ENCODE measurements around the gene DNTTIP2. TPM values are rescaled to one million over a fixed set of nuclear protein-coding genes. Genes with fewer than 3 reads are reported as not detected.
"Not testable (repeated sequence)": the region's sequence is repeated elsewhere in the genome, so short reads cannot be mapped to it uniquely, and the experiment has no call there.

Gene DNTTIP2
- total RNA-seq, 1 experiment from 2014 or later: 101 TPM

- H2BK5ac ChIP-seq (ENCODE audit: insufficient read length, low read length): no peak overlapping the region
- no peaks in the 10 kb centered on the region for H3K27me3 ChIP-seq (ENCODE audit: insufficient read depth, low read length)
- H2BK15ac ChIP-seq (ENCODE audit: low read depth, low read length): no peak overlapping the region
- H2BK12ac ChIP-seq (ENCODE audit: insufficient read length, low read depth, low read length): no peak overlapping the region
- no peaks in the 10 kb centered on the region; the same call in 1 of the 2 replicates for H3K27me3 Mint-ChIP-seq (ENCODE audit: low read depth)
- no peak overlapping the region for H3K23ac ChIP-seq (ENCODE audit: insufficient read length, low read depth, low read length)
- peaks cover 0 to 3% of the 10 kb centered on the region in 2 experiments; a peak in 1 of 5 replicates for H3K9me3 Mint-ChIP-seq
- H3K27ac Mint-ChIP-seq: no peak overlapping the region
- no peak overlapping the region for H3K4ac ChIP-seq (ENCODE audit: low read depth, low read length)
- no peaks in the 10 kb centered on the region for H3K4me1 ChIP-seq (ENCODE audit: insufficient read depth, low read length)
- H3K9me3 ChIP-seq (ENCODE audit: control insufficient read depth, low read depth, low read length): no peaks in the 10 kb centered on the region
- WGBS (ENCODE audit: extremely low coverage, insufficient read length, low lambda C conversion rate): no CpG with 5 or more reads among the region's 3 CpGs
- H4K5ac ChIP-seq (ENCODE audit: insufficient read length, low read depth, low read length): no peak overlapping the region
- TF ChIP-seq, protein P1, sequence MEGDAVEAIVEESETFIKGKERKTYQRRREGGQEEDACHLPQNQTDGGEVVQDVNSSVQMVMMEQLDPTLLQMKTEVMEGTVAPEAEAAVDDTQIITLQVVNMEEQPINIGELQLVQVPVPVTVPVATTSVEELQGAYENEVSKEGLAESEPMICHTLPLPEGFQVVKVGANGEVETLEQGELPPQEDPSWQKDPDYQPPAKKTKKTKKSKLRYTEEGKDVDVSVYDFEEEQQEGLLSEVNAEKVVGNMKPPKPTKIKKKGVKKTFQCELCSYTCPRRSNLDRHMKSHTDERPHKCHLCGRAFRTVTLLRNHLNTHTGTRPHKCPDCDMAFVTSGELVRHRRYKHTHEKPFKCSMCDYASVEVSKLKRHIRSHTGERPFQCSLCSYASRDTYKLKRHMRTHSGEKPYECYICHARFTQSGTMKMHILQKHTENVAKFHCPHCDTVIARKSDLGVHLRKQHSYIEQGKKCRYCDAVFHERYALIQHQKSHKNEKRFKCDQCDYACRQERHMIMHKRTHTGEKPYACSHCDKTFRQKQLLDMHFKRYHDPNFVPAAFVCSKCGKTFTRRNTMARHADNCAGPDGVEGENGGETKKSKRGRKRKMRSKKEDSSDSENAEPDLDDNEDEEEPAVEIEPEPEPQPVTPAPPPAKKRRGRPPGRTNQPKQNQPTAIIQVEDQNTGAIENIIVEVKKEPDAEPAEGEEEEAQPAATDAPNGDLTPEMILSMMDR (conservative IDR thresholded peaks at IDR 0.05): no peak
- H3K56ac ChIP-seq (ENCODE audit: insufficient read length, low read depth, low read length): no peak overlapping the region
- H2BK120ac ChIP-seq (ENCODE audit: low read depth, low read length, poor library complexity, severe bottlenecking): no peak overlapping the region
- no peak for DNase-seq
- H2AK5ac ChIP-seq (ENCODE audit: insufficient read length, low read length): no peak overlapping the region
- no peaks in the 10 kb centered on the region for H4K20me1 ChIP-seq (ENCODE audit: control insufficient read depth, insufficient read depth, insufficient read length)
- H3K9ac ChIP-seq (ENCODE audit: extremely low read depth, insufficient read length, low read length): no peak overlapping the region
- no peak overlapping the region for H3T11ph ChIP-seq (ENCODE audit: low read length)
- no peak overlapping the region for H3K14ac ChIP-seq (ENCODE audit: insufficient read depth, low read length)
- H3K4me3 Mint-ChIP-seq: no peak overlapping the region
- no peak overlapping the region for H4K91ac ChIP-seq (ENCODE audit: insufficient read length, low read depth, low read length)
- H3K79me2 ChIP-seq (ENCODE audit: insufficient read depth, low read length): no peaks in the 10 kb centered on the region
- H3K18ac ChIP-seq (ENCODE audit: insufficient read length, low read depth, low read length): no peak overlapping the region
- no peaks in the 10 kb centered on the region for H3K4me1 Mint-ChIP-seq
- no peak overlapping the region for H4K8ac ChIP-seq (replicated peaks; ENCODE audit: insufficient read length, low read depth, low read length)
- peaks cover 6 to 14% (median 13%) of the 10 kb centered on the region in 3 experiments; a peak in 6 of 7 replicates for H3K36me3 Mint-ChIP-seq (ENCODE audit: insufficient read depth in 1 of 3, low read depth in 3 of 3)
- no peak overlapping the region for H3K4me2 ChIP-seq (ENCODE audit: insufficient read depth, insufficient read length, low read length)
- no peak overlapping the region for H2BK20ac ChIP-seq (ENCODE audit: low read depth, low read length, poor library complexity, severe bottlenecking)
- no peaks in the 10 kb centered on the region for H3K79me1 ChIP-seq (ENCODE audit: insufficient read depth, low read depth, low read length, poor library complexity, severe bottlenecking)
- no peak overlapping the region for H2AFZ ChIP-seq (ENCODE audit: low read length)
- no peak overlapping the region for H3K27ac ChIP-seq (ENCODE audit: insufficient read length, low read depth, low read length)
- no peaks in the 10 kb centered on the region for H3K23me2 ChIP-seq (ENCODE audit: insufficient read length, low read depth, low read length, poor library complexity, severe bottlenecking)
Observed at GRCh38 chr1:93864175-93864574, 14.8 kb downstream of the DNTTIP2 start.

DNA sequence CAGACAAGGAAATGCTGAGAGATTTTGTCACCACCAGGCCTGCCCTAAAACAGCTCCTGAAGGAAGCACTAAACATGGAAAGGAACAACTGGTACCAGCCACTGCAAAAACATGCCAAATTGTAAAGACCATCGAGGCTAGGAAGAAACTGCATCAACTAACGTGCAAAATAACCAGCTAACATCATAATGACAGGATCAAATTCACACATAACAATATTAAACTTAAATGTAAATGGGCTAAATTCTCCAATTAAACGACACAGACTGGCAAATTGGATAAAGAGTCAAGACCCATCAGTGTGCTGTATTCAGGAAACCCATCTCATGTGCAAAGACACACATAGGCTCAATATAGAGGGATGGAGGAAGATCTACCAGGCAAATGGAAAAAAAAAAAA lies 21.4 kb downstream of the DNTTIP2 start:
- not testable (repeated sequence) for H3K4me1 ChIP-seq (ENCODE audit: insufficient read depth, low read length); H3T11ph ChIP-seq (ENCODE audit: low read length); H4K8ac ChIP-seq (replicated peaks; ENCODE audit: insufficient read length, low read depth, low read length); H3K4me3 Mint-ChIP-seq; H2AFZ ChIP-seq (ENCODE audit: low read length); H2AK5ac ChIP-seq (ENCODE audit: insufficient read length, low read length); H2BK5ac ChIP-seq (ENCODE audit: insufficient read length, low read length); H2BK15ac ChIP-seq (ENCODE audit: low read depth, low read length); H3K14ac ChIP-seq (ENCODE audit: insufficient read depth, low read length); H3K9me3 ChIP-seq (ENCODE audit: control insufficient read depth, low read depth, low read length); H4K20me1 ChIP-seq (ENCODE audit: control insufficient read depth, insufficient read depth, insufficient read length); DNase-seq; H2BK12ac ChIP-seq (ENCODE audit: insufficient read length, low read depth, low read length); H3K18ac ChIP-seq (ENCODE audit: insufficient read length, low read depth, low read length); H3K4me1 Mint-ChIP-seq; H4K5ac ChIP-seq (ENCODE audit: insufficient read length, low read depth, low read length); H3K23me2 ChIP-seq (ENCODE audit: insufficient read length, low read depth, low read length, poor library complexity, severe bottlenecking); H2BK20ac ChIP-seq (ENCODE audit: low read depth, low read length, poor library complexity, severe bottlenecking); H4K91ac ChIP-seq (ENCODE audit: insufficient read length, low read depth, low read length); H3K4me2 ChIP-seq (ENCODE audit: insufficient read depth, insufficient read length, low read length); H3K23ac ChIP-seq (ENCODE audit: insufficient read length, low read depth, low read length); H3K27ac Mint-ChIP-seq; H3K79me2 ChIP-seq (ENCODE audit: insufficient read depth, low read length); H3K27me3 ChIP-seq (ENCODE audit: insufficient read depth, low read length); H3K79me1 ChIP-seq (ENCODE audit: insufficient read depth, low read depth, low read length, poor library complexity, severe bottlenecking); H2BK120ac ChIP-seq (ENCODE audit: low read depth, low read length, poor library complexity, severe bottlenecking); H3K9ac ChIP-seq (ENCODE audit: extremely low read depth, insufficient read length, low read length); H3K56ac ChIP-seq (ENCODE audit: insufficient read length, low read depth, low read length); H3K4ac ChIP-seq (ENCODE audit: low read depth, low read length); H3K27ac ChIP-seq (ENCODE audit: insufficient read length, low read depth, low read length)
- Mint-ChIP-seq H3K27me3 (ENCODE audit: low read depth) (peaks cover 16% of the 10 kb centered on the region), H3K9me3 (peaks cover 23 to 30% of the 10 kb centered on the region in 2 experiments), H3K36me3 (ENCODE audit: insufficient read depth in 1 of 3, low read depth in 3 of 3) (peaks cover 12 to 17% (median 16%) of the 10 kb centered on the region in 3 experiments)
- no CpG with 5 or more reads among the region's 3 CpGs for WGBS (ENCODE audit: extremely low coverage, insufficient read length, low lambda C conversion rate)

Measured in H9 (cell line).